Measurements from ENCODE around the gene PBX1. TPM values are rescaled to one million over a fixed set of nuclear protein-coding genes. Genes with fewer than 3 reads are reported as not detected.
A peak's percentile ranks its signal among the peaks of the same experiment; 100 is the strongest.

PBX1 gene
- total RNA-seq, 1 donor from 2014 or later = 719 TPM

DNA sequence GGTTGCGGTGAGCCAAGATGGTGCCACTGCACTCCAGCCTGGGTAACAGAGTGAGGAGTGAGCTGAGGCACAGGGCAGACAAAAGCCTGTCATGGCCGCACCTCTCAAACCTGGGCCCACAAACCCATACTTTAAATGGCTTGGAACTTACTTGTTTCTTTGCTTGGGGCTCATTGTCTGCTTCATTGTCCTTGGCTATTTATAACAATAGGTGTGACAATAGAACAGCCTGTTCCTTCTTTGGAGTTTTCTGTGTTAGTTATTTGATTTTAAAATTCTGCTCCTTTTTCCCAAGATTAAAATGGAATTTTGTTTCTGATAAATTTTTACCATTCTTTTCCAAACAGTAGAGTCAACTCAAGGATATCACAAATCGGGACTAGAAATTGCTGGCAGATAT, 94.7 kb downstream of the PBX1 start:
- peaks cover 67% of the 10 kb centered on the region for H3K4me1 Mint-ChIP-seq
- no peaks in the 10 kb centered on the region for H3K9me3 Mint-ChIP-seq
- TF ChIP-seq, protein P1, sequence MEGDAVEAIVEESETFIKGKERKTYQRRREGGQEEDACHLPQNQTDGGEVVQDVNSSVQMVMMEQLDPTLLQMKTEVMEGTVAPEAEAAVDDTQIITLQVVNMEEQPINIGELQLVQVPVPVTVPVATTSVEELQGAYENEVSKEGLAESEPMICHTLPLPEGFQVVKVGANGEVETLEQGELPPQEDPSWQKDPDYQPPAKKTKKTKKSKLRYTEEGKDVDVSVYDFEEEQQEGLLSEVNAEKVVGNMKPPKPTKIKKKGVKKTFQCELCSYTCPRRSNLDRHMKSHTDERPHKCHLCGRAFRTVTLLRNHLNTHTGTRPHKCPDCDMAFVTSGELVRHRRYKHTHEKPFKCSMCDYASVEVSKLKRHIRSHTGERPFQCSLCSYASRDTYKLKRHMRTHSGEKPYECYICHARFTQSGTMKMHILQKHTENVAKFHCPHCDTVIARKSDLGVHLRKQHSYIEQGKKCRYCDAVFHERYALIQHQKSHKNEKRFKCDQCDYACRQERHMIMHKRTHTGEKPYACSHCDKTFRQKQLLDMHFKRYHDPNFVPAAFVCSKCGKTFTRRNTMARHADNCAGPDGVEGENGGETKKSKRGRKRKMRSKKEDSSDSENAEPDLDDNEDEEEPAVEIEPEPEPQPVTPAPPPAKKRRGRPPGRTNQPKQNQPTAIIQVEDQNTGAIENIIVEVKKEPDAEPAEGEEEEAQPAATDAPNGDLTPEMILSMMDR (IDR thresholded peaks at IDR 0.05; ENCODE audit: unreplicated experiment) = no peak
- peak overlapping the region; percentile 89 for H3K27ac Mint-ChIP-seq
- H3K27me3 Mint-ChIP-seq (ENCODE audit: low read depth) = no peaks in the 10 kb centered on the region
- H3K4me3 Mint-ChIP-seq = no peak overlapping the region
- no peak for DNase-seq (ENCODE audit: low spot score in 2 of 2, unreplicated experiment in 2 of 2)
- H3K36me3 Mint-ChIP-seq = peaks cover 13% of the 10 kb centered on the region

DNA sequence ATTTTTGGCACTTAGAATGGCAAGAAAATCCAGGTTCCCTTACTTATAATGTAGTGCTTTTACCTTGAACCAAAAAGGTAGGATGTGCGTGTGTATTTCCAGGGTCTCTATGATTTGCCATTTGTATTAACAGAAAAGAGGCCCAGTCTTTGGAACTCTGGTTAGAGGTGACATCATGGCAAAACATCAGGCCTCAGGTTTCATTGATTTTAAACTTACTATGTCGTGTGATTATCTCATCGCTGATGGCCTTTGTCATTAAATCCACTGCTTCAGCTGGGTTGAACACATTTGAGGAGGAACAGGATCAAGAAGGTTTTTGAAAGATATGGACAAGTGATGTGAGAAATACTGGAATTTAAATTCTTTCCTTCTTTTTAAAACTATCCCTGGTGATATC, 95.2 kb downstream of the PBX1 start:
- Mint-ChIP-seq H3K27ac (peak overlapping the region; percentile 89), H3K27me3 (ENCODE audit: low read depth) (no peaks in the 10 kb centered on the region), H3K4me3 (no peak overlapping the region), H3K4me1 (peaks cover 67% of the 10 kb centered on the region), H3K9me3 (no peaks in the 10 kb centered on the region), H3K36me3 (peaks cover 13% of the 10 kb centered on the region)
- DNase-seq (ENCODE audit: low spot score in 2 of 2, unreplicated experiment in 2 of 2) = no peak
- TF ChIP-seq, protein P1 (IDR thresholded peaks at IDR 0.05; ENCODE audit: unreplicated experiment) = no peak

DNA sequence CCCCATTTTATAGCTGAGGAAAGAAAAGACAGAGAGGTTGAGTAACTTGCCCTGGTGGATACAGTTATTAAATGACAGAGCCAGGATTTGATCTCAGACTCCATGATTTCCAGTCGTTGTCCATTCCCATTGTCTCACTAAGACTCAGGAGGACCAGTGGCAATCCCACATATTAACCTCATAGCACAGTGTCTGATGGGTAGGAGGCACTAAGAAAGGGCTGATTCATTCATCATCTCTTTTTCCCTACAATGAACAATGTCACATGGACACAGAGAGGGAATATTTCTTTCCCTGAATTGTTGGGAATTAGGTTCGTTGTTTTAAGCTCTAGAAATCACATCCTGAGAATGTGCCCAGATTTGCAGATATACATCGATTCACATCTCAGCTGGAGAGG, 99.9 kb downstream of the PBX1 start:
- Mint-ChIP-seq H3K4me1 (peaks cover 72% of the 10 kb centered on the region), H3K27ac (peak overlapping the region; percentile 94), H3K4me3 (no peak overlapping the region), H3K27me3 (ENCODE audit: low read depth) (no peaks in the 10 kb centered on the region), H3K36me3 (peaks cover 16% of the 10 kb centered on the region), H3K9me3 (no peaks in the 10 kb centered on the region)
- TF ChIP-seq, protein P1 (IDR thresholded peaks at IDR 0.05; ENCODE audit: unreplicated experiment) = no peak
- no peak for DNase-seq (ENCODE audit: low spot score in 2 of 2, unreplicated experiment in 2 of 2)

- no peak for DNase-seq (ENCODE audit: low spot score in 2 of 2, unreplicated experiment in 2 of 2)
- H3K36me3 Mint-ChIP-seq = peaks cover 7% of the 10 kb centered on the region
- peaks cover 73% of the 10 kb centered on the region for H3K4me1 Mint-ChIP-seq
- H3K27ac Mint-ChIP-seq = peak overlapping the region; percentile 94
- H3K9me3 Mint-ChIP-seq = no peaks in the 10 kb centered on the region
- TF ChIP-seq, protein P1 (IDR thresholded peaks at IDR 0.05; ENCODE audit: unreplicated experiment) = no peak
- H3K27me3 Mint-ChIP-seq (ENCODE audit: low read depth) = no peaks in the 10 kb centered on the region
- H3K4me3 Mint-ChIP-seq = no peak overlapping the region
These were observed 100.8 kb downstream of the PBX1 start for GRCh38 chr1:164659621-164660411.

DNA sequence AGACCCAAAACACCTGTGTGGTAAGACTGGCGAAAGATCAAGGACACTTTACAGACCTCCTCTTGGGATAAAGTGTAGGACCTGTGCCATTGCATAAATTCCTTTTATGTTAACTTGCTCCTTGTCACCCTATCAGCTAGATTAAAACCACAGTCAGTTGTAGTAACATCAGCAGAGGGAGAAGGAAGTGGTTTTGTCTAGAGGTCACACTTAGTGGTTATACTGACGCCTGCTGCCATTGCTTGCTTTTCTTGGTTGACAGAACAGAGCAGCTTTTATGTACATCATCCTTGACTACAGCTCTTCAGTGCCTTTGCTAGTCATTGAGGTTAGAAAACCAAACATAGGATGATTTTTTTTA, 101.4 kb downstream of the PBX1 start:
- H3K9me3 Mint-ChIP-seq = no peaks in the 10 kb centered on the region
- peak overlapping the region; percentile 94 for H3K27ac Mint-ChIP-seq
- peaks cover 76% of the 10 kb centered on the region for H3K4me1 Mint-ChIP-seq
- no peak overlapping the region for H3K4me3 Mint-ChIP-seq
- peaks cover 7% of the 10 kb centered on the region for H3K36me3 Mint-ChIP-seq
- no peak for DNase-seq (ENCODE audit: low spot score in 2 of 2, unreplicated experiment in 2 of 2)
- H3K27me3 Mint-ChIP-seq (ENCODE audit: low read depth) = no peaks in the 10 kb centered on the region
- TF ChIP-seq, protein P1 (IDR thresholded peaks at IDR 0.05; ENCODE audit: unreplicated experiment) = no peak
